Stimulated activated naive CD8-positive, alpha-beta T cell treated with anti-CD3 and anti-CD28 coated beads, Interleukin-15, Interleukin-2, amounts not matched to agents 100 ng/mL and 50 ng/mL, for 24 hours (primary cell): ENCODE results near the gene GALNT15.

Source experiments
- H3K27ac Mint-ChIP-seq: one replicate; pipeline ENCODE4 v1.8.0; 2021; ENCODE audit warnings: mild to moderate bottlenecking, mixed read lengths
- H3K27me3 Mint-ChIP-seq: one replicate; pipeline ENCODE4 v1.8.0; 2021; ENCODE audit warnings: mixed read lengths
- H3K36me3 Mint-ChIP-seq: one replicate; pipeline ENCODE4 v1.8.0; 2021; ENCODE audit warnings: low read depth, mixed read lengths
- H3K4me1 Mint-ChIP-seq: one replicate; pipeline ENCODE4 v1.8.0; 2021; ENCODE audit warnings: low read depth, mixed read lengths
- H3K4me3 Mint-ChIP-seq: one replicate; pipeline ENCODE4 v1.8.0; 2021; ENCODE audit warnings: mild to moderate bottlenecking, mixed read lengths
- H3K9me3 Mint-ChIP-seq: one replicate; pipeline ENCODE4 v1.8.0; 2021; ENCODE audit warnings: mixed read lengths

Gene GALNT15

GRCh38 chr3:16174389-16174788 lies at the start of gene GALNT15:
Gene GALNT15 (plus strand): TSS chr3:16174680. CDS start chr3:16175152, 472 bp downstream.
- Mint-ChIP-seq H3K27ac (no peak within 1 kb of the TSS), H3K27me3 (peaks cover 10% of the 10 kb centered on the region), H3K9me3 (peaks cover 4% of the 10 kb centered on the region)

GRCh38 chr3:16126634-16127033 lies 47.8 kb upstream of the GALNT15 start:
- H3K9me3 Mint-ChIP-seq, result no peaks in the 10 kb centered on the region

More at GRCh38 chr3:16174389-16174788, at the start of gene GALNT15:
- no peaks in the 10 kb centered on the region for H3K36me3 Mint-ChIP-seq
- no peaks in the 10 kb centered on the region for H3K4me1 Mint-ChIP-seq
- no peak within 1 kb of the TSS for H3K4me3 Mint-ChIP-seq

GRCh38 chr3:16127249-16127648 lies 47.2 kb upstream of the GALNT15 start:
- Mint-ChIP-seq H3K27ac (no peak overlapping the region), H3K4me1 (no peaks in the 10 kb centered on the region)

More at GRCh38 chr3:16126634-16127033, 47.8 kb upstream of the GALNT15 start:
- H3K4me3 Mint-ChIP-seq, result no peak overlapping the region
- no peaks in the 10 kb centered on the region for H3K36me3 Mint-ChIP-seq
- no peaks in the 10 kb centered on the region for H3K4me1 Mint-ChIP-seq
- no peaks in the 10 kb centered on the region for H3K27me3 Mint-ChIP-seq
- no peak overlapping the region for H3K27ac Mint-ChIP-seq

GRCh38 chr3:16130066-16130465 lies 44.4 kb upstream of the GALNT15 start:
- H3K27ac Mint-ChIP-seq, result no peak overlapping the region
- no peaks in the 10 kb centered on the region for H3K27me3 Mint-ChIP-seq
- H3K4me3 Mint-ChIP-seq, result no peak overlapping the region
- no peaks in the 10 kb centered on the region for H3K9me3 Mint-ChIP-seq
- no peaks in the 10 kb centered on the region for H3K36me3 Mint-ChIP-seq
- no peaks in the 10 kb centered on the region for H3K4me1 Mint-ChIP-seq

More at GRCh38 chr3:16127249-16127648, 47.2 kb upstream of the GALNT15 start:
- Mint-ChIP-seq H3K9me3 (no peaks in the 10 kb centered on the region), H3K27me3 (no peaks in the 10 kb centered on the region), H3K4me3 (no peak overlapping the region), H3K36me3 (no peaks in the 10 kb centered on the region)

- Mint-ChIP-seq H3K4me3 (no peak overlapping the region), H3K27ac (no peak overlapping the region)
These were observed 42.3 kb upstream of the GALNT15 start for GRCh38 chr3:16132190-16132589.

GRCh38 chr3:16132928-16133327 lies 41.6 kb upstream of the GALNT15 start:
- H3K27ac Mint-ChIP-seq, result no peak overlapping the region
- H3K4me1 Mint-ChIP-seq, result no peaks in the 10 kb centered on the region
- H3K36me3 Mint-ChIP-seq, result no peaks in the 10 kb centered on the region
- H3K9me3 Mint-ChIP-seq, result no peaks in the 10 kb centered on the region
- no peak overlapping the region for H3K4me3 Mint-ChIP-seq
- H3K27me3 Mint-ChIP-seq, result peaks cover 6% of the 10 kb centered on the region

More at GRCh38 chr3:16132190-16132589, 42.3 kb upstream of the GALNT15 start:
- Mint-ChIP-seq H3K4me1 (no peaks in the 10 kb centered on the region), H3K36me3 (no peaks in the 10 kb centered on the region), H3K27me3 (peaks cover 6% of the 10 kb centered on the region), H3K9me3 (no peaks in the 10 kb centered on the region)

GRCh38 chr3:16134173-16134928 lies 40.1 kb upstream of the GALNT15 start:
- Mint-ChIP-seq H3K27me3 (peaks cover 6% of the 10 kb centered on the region), H3K36me3 (no peaks in the 10 kb centered on the region), H3K4me3 (no peak overlapping the region), H3K27ac (no peak overlapping the region), H3K9me3 (no peaks in the 10 kb centered on the region), H3K4me1 (no peaks in the 10 kb centered on the region)

- H3K4me3 Mint-ChIP-seq, result no peak overlapping the region
- peaks cover 6% of the 10 kb centered on the region for H3K27me3 Mint-ChIP-seq
- no peak overlapping the region for H3K27ac Mint-ChIP-seq
- H3K9me3 Mint-ChIP-seq, result no peaks in the 10 kb centered on the region
- H3K4me1 Mint-ChIP-seq, result no peaks in the 10 kb centered on the region
- no peaks in the 10 kb centered on the region for H3K36me3 Mint-ChIP-seq
These were observed 38.4 kb upstream of the GALNT15 start for GRCh38 chr3:16136055-16136454.

- H3K4me3 Mint-ChIP-seq, result no peak overlapping the region
- no peak overlapping the region for H3K27ac Mint-ChIP-seq
- H3K4me1 Mint-ChIP-seq, result no peaks in the 10 kb centered on the region
- H3K9me3 Mint-ChIP-seq, result no peaks in the 10 kb centered on the region
- no peaks in the 10 kb centered on the region for H3K36me3 Mint-ChIP-seq
- H3K27me3 Mint-ChIP-seq, result peaks cover 6% of the 10 kb centered on the region
These were observed 37.4 kb upstream of the GALNT15 start for GRCh38 chr3:16137044-16137443.

GRCh38 chr3:16137977-16138376 lies 36.5 kb upstream of the GALNT15 start:
- H3K36me3 Mint-ChIP-seq, result no peaks in the 10 kb centered on the region
- H3K27ac Mint-ChIP-seq, result no peak overlapping the region
- H3K4me3 Mint-ChIP-seq, result no peak overlapping the region
- H3K9me3 Mint-ChIP-seq, result no peaks in the 10 kb centered on the region
- no peaks in the 10 kb centered on the region for H3K4me1 Mint-ChIP-seq
- H3K27me3 Mint-ChIP-seq, result peaks cover 6% of the 10 kb centered on the region

GRCh38 chr3:16140116-16140893 lies 34.2 kb upstream of the GALNT15 start:
- no peaks in the 10 kb centered on the region for H3K4me1 Mint-ChIP-seq
- H3K36me3 Mint-ChIP-seq, result no peaks in the 10 kb centered on the region
- H3K27ac Mint-ChIP-seq, result no peak overlapping the region
- H3K4me3 Mint-ChIP-seq, result no peak overlapping the region
- H3K9me3 Mint-ChIP-seq, result peaks cover 8% of the 10 kb centered on the region
- peaks cover 11% of the 10 kb centered on the region for H3K27me3 Mint-ChIP-seq

- Mint-ChIP-seq H3K4me3 (no peak overlapping the region), H3K27me3 (peaks cover 13% of the 10 kb centered on the region), H3K27ac (no peak overlapping the region), H3K36me3 (no peaks in the 10 kb centered on the region), H3K9me3 (peaks cover 8% of the 10 kb centered on the region), H3K4me1 (no peaks in the 10 kb centered on the region)
These were observed 33.6 kb upstream of the GALNT15 start for GRCh38 chr3:16140894-16141285.

GRCh38 chr3:16142350-16143025 lies 32.0 kb upstream of the GALNT15 start:
- peaks cover 8% of the 10 kb centered on the region for H3K27me3 Mint-ChIP-seq
- H3K4me1 Mint-ChIP-seq, result no peaks in the 10 kb centered on the region
- H3K9me3 Mint-ChIP-seq, result peaks cover 8% of the 10 kb centered on the region
- H3K4me3 Mint-ChIP-seq, result no peak overlapping the region
- no peak overlapping the region for H3K27ac Mint-ChIP-seq
- no peaks in the 10 kb centered on the region for H3K36me3 Mint-ChIP-seq

GRCh38 chr3:16143861-16144447 lies 30.5 kb upstream of the GALNT15 start:
- Mint-ChIP-seq H3K4me1 (no peaks in the 10 kb centered on the region), H3K27me3 (peaks cover 8% of the 10 kb centered on the region), H3K9me3 (peaks cover 8% of the 10 kb centered on the region), H3K36me3 (no peaks in the 10 kb centered on the region), H3K4me3 (no peak overlapping the region), H3K27ac (no peak overlapping the region)
